Measurements from ENCODE around the gene CITED4. TPM values are rescaled to one million over a fixed set of nuclear protein-coding genes. Genes with fewer than 3 reads are reported as not detected.

CITED4 gene
- total and polyA plus RNA-seq, 4 donors: 0.89 to 12.1 (median 7.1) TPM

DNA sequence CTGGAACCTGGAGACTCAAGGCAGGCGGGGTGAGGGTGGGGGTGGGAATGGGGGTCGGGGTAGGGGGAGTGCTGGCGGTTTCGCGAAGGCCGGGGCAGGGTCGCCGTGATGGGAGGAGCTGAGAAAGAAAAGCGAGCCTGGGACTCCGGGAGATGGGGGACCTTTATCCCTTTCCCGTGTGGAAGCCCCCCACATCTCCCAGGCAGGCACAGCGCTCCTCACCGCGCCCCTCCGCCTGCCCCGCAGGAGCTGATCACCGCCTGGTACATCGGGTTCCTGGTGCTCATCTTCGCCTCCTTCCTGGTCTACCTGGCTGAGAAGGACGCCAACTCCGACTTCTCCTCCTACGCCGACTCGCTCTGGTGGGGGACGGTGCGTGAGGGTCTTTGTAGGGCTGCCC is 43.1 kb downstream of the CITED4 start:
- Histone ChIP-seq H3K27me3 (ENCODE audit: control insufficient read depth, insufficient read depth, low read length) (peaks cover 4% of the 10 kb centered on the region), H3K4me1 (ENCODE audit: control insufficient read depth, insufficient read depth, low read length) (peaks cover 56% of the 10 kb centered on the region), H3K9me3 (ENCODE audit: control insufficient read depth, insufficient read depth, low read length) (no peaks in the 10 kb centered on the region), H3K36me3 (ENCODE audit: control insufficient read depth, insufficient read depth, low read length) (peaks cover 33% of the 10 kb centered on the region), H3K27ac (ENCODE audit: low read depth, low read length) (no peak overlapping the region), H3K4me3 (ENCODE audit: low read depth, low read length) (no peak overlapping the region)
- no peak for DNase-seq (ENCODE audit: low read depth in 4 of 6, low spot score in 6 of 6)
- 82% methylated on average over 16 of the region's 26 CpGs for WGBS (ENCODE audit: insufficient coverage)

GRCh38 chr1:40818264-40818961 is 43.8 kb downstream of the CITED4 start:
- Histone ChIP-seq H3K9me3 (ENCODE audit: control insufficient read depth, insufficient read depth, low read length) (no peaks in the 10 kb centered on the region), H3K27ac (ENCODE audit: low read depth, low read length) (no peak overlapping the region), H3K4me3 (ENCODE audit: low read depth, low read length) (peak overlapping the region; percentile 43), H3K4me1 (ENCODE audit: control insufficient read depth, insufficient read depth, low read length) (peaks cover 50% of the 10 kb centered on the region), H3K36me3 (ENCODE audit: control insufficient read depth, insufficient read depth, low read length) (peaks cover 26% of the 10 kb centered on the region), H3K27me3 (ENCODE audit: control insufficient read depth, insufficient read depth, low read length) (peaks cover 4% of the 10 kb centered on the region)
- DNase-seq (ENCODE audit: low read depth in 4 of 6, low spot score in 6 of 6): peak in 2 of 6 donors; percentile 53 to 83
- 9% methylated on average over 59 of the region's 59 CpGs for WGBS (ENCODE audit: insufficient coverage)

DNA sequence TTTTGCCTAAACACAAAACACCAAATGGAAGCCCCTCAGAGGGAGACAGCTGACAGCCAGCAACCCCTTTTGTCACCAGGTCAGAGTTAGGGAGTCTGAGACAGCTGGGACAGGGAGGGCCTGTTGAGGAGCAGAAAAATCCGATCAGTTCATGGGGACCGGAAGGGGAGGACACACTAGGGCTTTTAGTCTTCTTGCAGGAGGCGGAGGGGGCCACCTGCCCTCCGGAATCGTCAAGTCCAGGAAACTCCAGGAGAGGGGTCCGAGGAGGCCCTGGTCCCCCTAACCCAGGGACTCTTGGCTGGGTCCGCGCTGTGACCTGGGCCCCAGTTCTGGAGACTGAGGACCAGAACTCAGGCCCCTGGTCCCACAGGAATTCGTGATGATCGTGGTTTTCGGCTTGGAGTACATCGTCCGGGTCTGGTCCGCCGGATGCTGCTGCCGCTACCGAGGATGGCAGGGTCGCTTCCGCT is 44.3 kb downstream of the CITED4 start:
- WGBS (ENCODE audit: insufficient coverage): 35% methylated on average over 19 of the region's 19 CpGs
- DNase-seq (ENCODE audit: low read depth in 4 of 6, low spot score in 6 of 6): no peak
- Histone ChIP-seq H3K4me1 (ENCODE audit: control insufficient read depth, insufficient read depth, low read length) (peaks cover 46% of the 10 kb centered on the region), H3K9me3 (ENCODE audit: control insufficient read depth, insufficient read depth, low read length) (no peaks in the 10 kb centered on the region), H3K36me3 (ENCODE audit: control insufficient read depth, insufficient read depth, low read length) (peaks cover 23% of the 10 kb centered on the region), H3K27ac (ENCODE audit: low read depth, low read length) (no peak overlapping the region), H3K4me3 (ENCODE audit: low read depth, low read length) (peak overlapping the region; percentile 43), H3K27me3 (ENCODE audit: control insufficient read depth, insufficient read depth, low read length) (peaks cover 4% of the 10 kb centered on the region)

DNA sequence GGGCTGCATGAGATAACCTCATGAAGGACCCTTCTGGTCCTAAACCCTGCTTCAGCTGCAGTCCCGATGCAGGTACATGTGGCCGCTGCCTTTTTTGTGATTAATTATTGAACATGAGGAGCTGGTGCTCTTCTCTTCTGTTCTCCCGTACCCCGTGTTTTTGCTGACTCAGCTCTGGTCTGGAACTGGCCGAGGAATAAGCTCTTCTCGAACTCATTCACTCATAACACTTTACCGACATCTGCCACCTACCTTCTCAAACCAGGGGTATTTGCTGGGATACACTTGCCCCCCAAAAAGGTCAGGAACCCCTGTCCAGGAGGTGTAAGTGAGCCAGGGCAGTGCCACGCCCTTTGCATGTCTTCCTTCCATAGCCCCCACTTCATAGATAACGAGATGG is 46.7 kb downstream of the CITED4 start:
- whole genome bisulfite sequencing (ENCODE audit: insufficient coverage): 84% methylated on average over 7 of the region's 9 CpGs
- Histone ChIP-seq H3K4me3 (ENCODE audit: low read depth, low read length) (no peak overlapping the region), H3K9me3 (ENCODE audit: control insufficient read depth, insufficient read depth, low read length) (no peaks in the 10 kb centered on the region), H3K27me3 (ENCODE audit: control insufficient read depth, insufficient read depth, low read length) (peaks cover 4% of the 10 kb centered on the region), H3K4me1 (ENCODE audit: control insufficient read depth, insufficient read depth, low read length) (peaks cover 26% of the 10 kb centered on the region), H3K36me3 (ENCODE audit: control insufficient read depth, insufficient read depth, low read length) (peaks cover 10% of the 10 kb centered on the region), H3K27ac (ENCODE audit: low read depth, low read length) (no peak overlapping the region)
- no peak for DNase-seq (ENCODE audit: low read depth in 4 of 6, low spot score in 6 of 6)

Other genes starting within 250 kb of the CITED4 start
- gene RIMS3, start 196.7 kb downstream of the CITED4 start, total RNA-seq: 10 to 100 TPM; 14.1 to 33.6 TPM
- gene RIMS3, start 196.7 kb downstream of the CITED4 start, polyA plus RNA-seq (ENCODE audit: insufficient read length in 2 of 2): 10 to 100 TPM; 38.5 to 42.2 TPM
- 10 to 100 TPM; 36.4 to 47.2 TPM for gene NFYC, start 170.7 kb downstream of the CITED4 start, total RNA-seq
- gene NFYC, start 170.7 kb downstream of the CITED4 start, polyA plus RNA-seq (ENCODE audit: insufficient read length in 2 of 2): 10 to 100 TPM; 70.7 to 82.8 TPM
- gene KCNQ4, start 78.6 kb downstream of the CITED4 start, total RNA-seq: 1 to 10 TPM; 1.3 to 1.7 TPM
- gene KCNQ4, start 78.6 kb downstream of the CITED4 start, polyA plus RNA-seq (ENCODE audit: insufficient read length in 2 of 2): 1 to 10 TPM; 5.5 to 7.5 TPM
- gene CTPS1, start 117.3 kb upstream of the CITED4 start, total RNA-seq: 10 to 100 TPM; 20.5 to 21.2 TPM
- 10 to 100 TPM; 32.5 to 34.8 TPM for gene CTPS1, start 117.3 kb upstream of the CITED4 start, polyA plus RNA-seq (ENCODE audit: insufficient read length in 2 of 2)
- gene SLFNL1, start 159.4 kb upstream of the CITED4 start, total RNA-seq: under 1 TPM; 0.59 to 0.66 TPM
- gene SLFNL1, start 159.4 kb upstream of the CITED4 start, polyA plus RNA-seq (ENCODE audit: insufficient read length in 2 of 2): 1 to 10 TPM in 1 of 2 donors, under 1 TPM in 1; 0.49 to 1.4 TPM